Measurements from ENCODE around the gene PLCG2. TPM values are rescaled to one million over a fixed set of nuclear protein-coding genes. Genes with fewer than 3 reads are reported as not detected.

Gene PLCG2
- total RNA-seq, 1 experiment from 2014 or later, result 42.4 TPM

- in situ Hi-C loops (cut with HindIII; ENCODE audit: low sequenced_read_pairs), result no loop called here
- no peak for DNase-seq (ENCODE audit: low spot score)
These were observed 52.6 kb downstream of the PLCG2 start for GRCh38 chr16:81831722-81832126.

DNA sequence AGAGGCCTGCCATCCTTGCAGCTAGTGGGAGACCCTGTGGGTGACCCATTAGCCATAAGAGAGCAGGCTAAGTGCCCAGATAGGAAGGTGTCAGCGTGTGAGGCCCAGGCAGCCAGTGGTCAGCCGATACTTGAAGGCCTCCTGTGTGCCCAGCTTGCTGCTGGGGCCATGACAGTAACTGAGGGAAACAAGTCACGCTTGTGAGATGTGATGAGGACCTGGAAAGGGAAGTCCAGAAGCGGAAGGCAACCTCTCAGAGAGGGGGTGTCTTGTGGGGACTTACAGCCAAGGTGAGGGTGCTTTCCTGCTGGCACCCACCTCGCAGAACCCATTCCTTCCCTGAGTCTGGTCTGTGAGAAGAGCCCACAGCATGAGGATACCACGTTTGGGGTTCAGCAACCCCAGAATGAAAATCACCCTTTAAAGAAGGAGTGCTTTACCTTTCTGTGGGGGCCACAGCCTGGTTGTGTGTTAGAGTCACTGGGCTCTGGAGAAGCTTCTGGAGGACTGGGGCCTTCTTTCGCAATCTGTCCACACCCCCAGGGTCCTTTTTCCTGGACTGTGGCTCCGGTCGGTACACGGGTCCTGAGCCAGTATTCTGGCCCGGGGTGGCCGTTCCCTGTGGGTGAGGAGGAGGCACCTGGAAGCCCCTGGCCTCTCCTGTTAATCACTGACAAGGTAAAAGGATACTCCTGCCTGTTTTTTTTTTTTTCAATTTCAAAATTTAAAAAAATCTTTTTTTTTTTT is 53.9 kb downstream of the PLCG2 start:
- DNase-seq (ENCODE audit: low spot score), result no peak
- in situ Hi-C loops (cut with HindIII; ENCODE audit: low sequenced_read_pairs), result no loop called here

DNA sequence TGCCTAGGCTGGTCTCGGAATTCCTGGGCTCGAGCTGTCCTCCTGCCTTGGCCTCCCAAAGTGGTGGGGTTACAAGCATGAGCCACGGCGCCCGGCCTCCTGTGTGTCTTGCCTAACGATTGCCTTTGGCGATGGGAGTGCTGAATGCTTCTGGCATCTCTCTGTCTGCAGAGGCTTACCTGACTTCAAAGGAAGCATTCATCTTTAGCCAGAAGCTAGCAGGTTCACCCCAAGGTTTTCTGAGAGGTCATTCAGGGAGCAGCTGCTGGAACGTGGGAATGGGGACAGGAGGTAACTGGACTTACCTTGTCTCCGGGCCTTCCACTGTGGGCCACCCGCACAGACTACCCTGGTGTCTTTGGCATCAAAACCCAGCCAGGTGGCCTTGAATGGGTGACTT is 54.7 kb downstream of the PLCG2 start:
- DNase-seq (ENCODE audit: low spot score), result no peak
- in situ Hi-C loops (cut with HindIII; ENCODE audit: low sequenced_read_pairs), result no loop called here

GRCh38 chr16:81834868-81835267 is 55.8 kb downstream of the PLCG2 start:
- no peak for DNase-seq (ENCODE audit: low spot score)
- in situ Hi-C loops (cut with HindIII; ENCODE audit: low sequenced_read_pairs), result no loop called here

DNA sequence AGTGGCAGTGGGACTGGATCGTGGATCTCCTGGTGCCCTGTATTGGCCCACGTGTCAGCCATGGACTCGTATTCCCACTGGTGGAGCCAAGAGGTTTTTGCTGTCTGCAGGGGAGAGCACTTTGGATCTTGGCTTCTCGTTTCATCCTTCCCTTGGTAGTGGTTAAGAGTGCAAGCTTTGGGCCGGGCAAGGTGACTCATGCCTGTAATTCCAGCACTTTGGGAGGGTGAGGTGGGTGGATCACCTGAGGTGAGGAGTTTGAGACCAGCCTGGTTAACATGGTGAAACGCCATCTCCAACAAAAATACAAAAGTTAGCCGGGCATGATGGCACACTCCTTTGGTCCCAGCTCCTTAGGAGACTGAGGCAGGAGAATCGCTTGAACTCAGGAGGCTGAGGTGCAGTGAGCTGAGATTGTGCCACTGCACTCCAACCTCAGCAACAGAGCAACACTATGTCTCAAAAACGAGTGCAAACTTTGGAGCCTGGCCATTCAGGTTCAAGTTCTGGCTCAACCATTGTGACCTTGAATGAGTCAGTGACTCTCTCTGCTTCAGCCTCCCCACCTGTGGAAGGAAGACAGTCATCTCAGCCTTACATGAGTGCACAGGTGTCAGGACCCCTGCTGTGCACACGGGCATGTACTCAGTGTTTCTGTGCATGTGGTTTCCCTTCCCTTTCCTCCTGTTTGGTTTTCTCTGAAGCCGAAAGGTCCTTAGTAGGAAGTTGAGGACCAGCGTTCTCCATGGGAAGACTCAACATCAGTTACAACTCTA is 57.4 kb downstream of the PLCG2 start:
- in situ Hi-C loops (cut with HindIII; ENCODE audit: low sequenced_read_pairs), result no loop called here
- no peak for DNase-seq (ENCODE audit: low spot score)

- in situ Hi-C loops (cut with HindIII; ENCODE audit: low sequenced_read_pairs), result no loop called here
- DNase-seq (ENCODE audit: low spot score), result no peak
These were observed 58.2 kb downstream of the PLCG2 start for GRCh38 chr16:81837312-81837751.

- no peak for DNase-seq (ENCODE audit: low spot score)
- in situ Hi-C loops (cut with HindIII; ENCODE audit: low sequenced_read_pairs), result no loop called here
These were observed 59.7 kb downstream of the PLCG2 start for GRCh38 chr16:81838794-81839193.

DNA sequence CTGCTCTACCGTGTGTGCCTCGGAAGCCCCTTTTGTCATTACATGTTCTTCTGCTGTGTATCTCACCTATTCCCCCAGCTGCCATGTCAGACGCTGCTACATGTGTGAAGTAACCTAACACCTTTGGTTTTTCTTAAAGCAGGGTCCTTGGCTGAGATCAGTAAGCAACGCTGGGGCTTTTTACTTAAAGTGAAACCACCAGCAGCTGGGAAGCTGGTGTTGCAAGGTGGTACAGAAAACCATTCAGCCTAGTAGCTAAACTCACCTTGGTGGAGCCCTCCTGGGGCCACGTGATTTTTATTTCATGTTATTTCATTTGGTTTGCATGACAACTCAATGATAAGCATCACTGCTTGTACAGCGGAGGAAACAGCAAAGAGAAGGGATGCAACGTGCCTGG is 62.6 kb downstream of the PLCG2 start:
- DNase-seq (ENCODE audit: low spot score), result no peak
- in situ Hi-C loops (cut with HindIII; ENCODE audit: low sequenced_read_pairs), result no loop called here

DNA sequence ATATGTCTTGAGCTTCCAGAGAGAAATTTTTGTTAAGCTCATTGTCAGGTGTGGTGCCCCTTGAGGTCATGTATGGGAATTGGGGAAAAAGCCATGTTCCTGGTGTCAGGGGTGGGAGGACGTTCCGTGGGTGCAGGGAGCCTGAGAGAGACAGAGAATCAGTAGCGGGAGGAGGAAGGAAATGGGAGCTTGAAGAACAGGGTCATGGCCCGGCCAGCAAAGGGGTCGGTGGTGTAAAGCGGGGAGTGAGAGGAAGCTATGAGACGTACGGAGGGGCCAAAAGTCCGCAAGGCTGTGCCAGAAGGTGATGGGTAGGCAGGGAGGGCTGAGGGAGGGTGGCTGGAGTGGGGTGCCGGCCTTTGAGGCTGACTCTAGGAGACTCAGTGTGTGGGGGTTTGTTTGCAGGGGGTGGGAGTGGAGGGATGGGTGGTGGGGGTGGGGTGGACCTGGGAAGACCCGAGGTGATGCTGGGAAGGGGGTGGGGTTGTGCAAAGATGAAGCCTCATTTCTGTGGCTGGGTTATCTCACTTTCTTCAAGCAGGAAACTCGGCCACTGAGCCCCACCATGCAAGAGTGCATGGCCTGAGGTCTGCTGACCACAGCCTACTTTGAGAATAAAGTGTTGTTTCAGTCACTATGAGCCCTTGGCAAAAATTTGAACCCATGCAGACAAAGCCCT is 63.6 kb downstream of the PLCG2 start:
- no peak for DNase-seq (ENCODE audit: low spot score)
- in situ Hi-C loops (cut with HindIII; ENCODE audit: low sequenced_read_pairs), result no loop called here

DNA sequence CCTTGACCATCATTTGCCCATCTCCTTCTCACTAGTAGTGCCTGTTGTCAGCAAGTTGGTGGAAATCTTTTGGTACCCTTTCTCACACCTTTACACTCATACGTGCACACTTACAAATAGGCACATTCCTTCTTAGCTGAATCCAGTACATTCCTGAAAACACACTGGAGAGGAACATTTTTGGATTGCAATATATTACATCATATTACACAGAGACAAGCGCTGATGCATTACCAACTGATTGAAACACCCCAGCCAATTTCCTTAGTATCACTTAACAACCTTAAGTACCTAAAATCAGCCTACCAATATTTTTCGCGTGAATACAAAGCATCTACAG is 64.1 kb downstream of the PLCG2 start:
- in situ Hi-C loops (cut with HindIII; ENCODE audit: low sequenced_read_pairs), result no loop called here
- no peak for DNase-seq (ENCODE audit: low spot score)

GRCh38 chr16:81843683-81844082 is 64.6 kb downstream of the PLCG2 start:
- DNase-seq (ENCODE audit: low spot score), result no peak
- in situ Hi-C loops (cut with HindIII; ENCODE audit: low sequenced_read_pairs), result no loop called here

DNA sequence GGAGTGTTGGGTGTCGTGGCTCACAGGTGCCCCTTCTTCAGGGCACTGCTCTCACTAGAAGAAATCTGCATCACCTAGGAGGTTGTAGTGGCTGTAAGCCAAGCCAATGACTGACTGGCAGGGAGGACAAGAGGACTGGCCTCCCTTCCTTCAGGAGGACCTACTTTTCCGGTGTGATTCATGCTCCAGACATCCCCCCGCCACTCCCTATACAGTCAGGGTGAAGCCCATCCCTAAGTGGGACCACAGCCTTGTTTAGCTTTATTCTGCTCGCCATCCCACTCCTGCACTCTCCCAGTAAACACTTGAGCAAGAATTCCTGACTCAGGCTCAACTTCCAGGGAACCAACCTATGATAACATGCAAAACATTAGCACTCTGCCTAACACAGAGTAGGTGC is 67.0 kb downstream of the PLCG2 start:
- DNase-seq (ENCODE audit: low spot score), result no peak
- in situ Hi-C loops (cut with HindIII; ENCODE audit: low sequenced_read_pairs), result no loop called here

- no peak for DNase-seq (ENCODE audit: low spot score)
- in situ Hi-C loops (cut with HindIII; ENCODE audit: low sequenced_read_pairs), result no loop called here
These were observed 69.3 kb downstream of the PLCG2 start for GRCh38 chr16:81848306-81848853.

DNA sequence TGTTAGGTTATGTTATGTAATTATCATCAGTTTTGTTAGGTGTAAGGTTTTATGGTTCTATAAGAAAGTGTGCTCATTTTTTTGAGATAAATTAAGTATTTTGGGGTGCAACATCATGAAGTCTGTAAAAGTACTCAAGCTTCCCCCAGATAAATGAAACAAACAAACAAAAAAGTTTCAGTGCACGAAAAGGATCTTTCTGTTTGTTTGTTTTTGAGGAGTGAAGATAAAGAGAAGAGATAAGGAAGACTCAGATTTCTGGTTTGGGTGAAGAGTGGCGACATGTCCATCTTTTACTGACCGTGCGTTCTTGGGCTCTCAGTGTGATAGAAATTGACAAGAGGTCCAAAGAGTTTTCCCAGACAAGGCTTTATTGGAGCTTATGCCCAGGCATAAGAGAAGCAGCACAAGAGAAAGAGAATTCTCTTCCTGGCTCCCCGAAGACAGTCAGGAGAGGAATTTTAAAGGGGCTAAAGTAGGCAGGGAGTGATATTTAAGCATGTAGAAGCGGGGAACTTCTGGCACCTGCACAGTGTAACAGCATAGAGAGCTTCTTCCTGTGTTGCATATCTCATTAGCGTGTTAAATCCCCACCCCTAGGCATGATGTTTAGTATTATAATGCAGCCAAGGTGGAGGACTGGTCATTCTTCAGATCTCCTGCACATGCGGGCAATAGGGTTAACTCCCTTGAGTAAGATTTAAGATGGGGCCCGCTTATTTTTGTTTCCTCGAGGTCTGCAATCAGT is 71.3 kb downstream of the PLCG2 start:
- in situ Hi-C loops (cut with HindIII; ENCODE audit: low sequenced_read_pairs), result loop anchor here (10.0 kb wide), 1 partner anchor 46 kb away; no protein-coding TSS in a partner anchor
- DNase-seq (ENCODE audit: low spot score), result no peak

GRCh38 chr16:81852347-81852746 is 73.3 kb downstream of the PLCG2 start:
- in situ Hi-C loops (cut with HindIII; ENCODE audit: low sequenced_read_pairs), result loop anchor here (10.0 kb wide), 1 partner anchor 48 kb away; no protein-coding TSS in a partner anchor
- no peak for DNase-seq (ENCODE audit: low spot score)

GRCh38 chr16:81855552-81856153 is 76.6 kb downstream of the PLCG2 start:
- DNase-seq (ENCODE audit: low spot score), result no peak
- in situ Hi-C loops (cut with HindIII; ENCODE audit: low sequenced_read_pairs), result loop anchor here (10.0 kb wide), 1 partner anchor 51 kb away; no protein-coding TSS in a partner anchor

GRCh38 chr16:81860287-81861266 is 81.5 kb downstream of the PLCG2 start:
- no peak for DNase-seq (ENCODE audit: low spot score)
- in situ Hi-C loops (cut with HindIII; ENCODE audit: low sequenced_read_pairs), result no loop called here

DNA sequence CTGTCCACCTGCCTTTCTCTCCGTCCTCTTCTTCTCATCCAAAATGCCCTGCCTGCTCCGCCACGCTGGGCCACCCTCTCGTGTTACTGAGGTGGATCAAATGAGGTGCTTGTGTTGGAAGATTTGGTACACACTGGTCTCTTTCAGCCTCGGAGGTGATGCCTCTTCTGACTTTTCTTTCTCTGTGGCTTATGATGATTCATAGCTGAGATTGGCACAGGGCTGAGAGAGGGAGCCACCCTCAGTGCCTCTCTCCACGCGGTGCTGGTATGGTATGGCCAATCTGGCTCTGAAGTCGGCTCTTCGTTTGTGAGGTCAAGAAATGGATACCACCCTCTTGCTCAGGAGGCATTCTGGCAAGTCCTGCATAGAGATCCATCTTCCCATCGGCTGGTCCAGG is 82.4 kb downstream of the PLCG2 start:
- DNase-seq (ENCODE audit: low spot score), result no peak
- in situ Hi-C loops (cut with HindIII; ENCODE audit: low sequenced_read_pairs), result no loop called here

Data from G401 (cell line).